K562 (cell line): ENCODE data around the gene RHBDF2. TPM values are rescaled to one million over a fixed set of nuclear protein-coding genes. Genes with fewer than 3 reads are reported as not detected.
"Not testable (repeated sequence)": the region's sequence is repeated elsewhere in the genome, so short reads cannot be mapped to it uniquely, and the experiment has no call there.

Experiments
- ATAC-seq: fragments of 200-7000 bp; cut with Tn5 transposase; 3 replicates; pipeline ENCODE4 v1.9.1; 2020; ENCODE audit warnings: moderate library complexity
- BruUV-seq: library from RNA; stranded (reverse); fragments of 400-500 nt; replicated peaks from 2 replicates; lab custom pipeline; 2021; lab: Mats Ljungman, UMichigan
- CTCF ChIA-PET: fragments of 300-600 bp; formaldehyde crosslinking; extraction: SDS; loops from one replicate; lab custom pipeline; 2021; ENCODE audit warnings: low intra/inter-chr PET ratio; lab: Yijun Ruan, JAX
- POLR2A ChIA-PET: fragments of 300-600, 350-650 bp; sonication (Branson Sonifier 250); formaldehyde crosslinking; extraction: SDS; loops from one replicate; lab custom pipeline; 2021; ENCODE audit warnings: antibody characterized with exemption, inconsistent platforms; lab: Yijun Ruan, JAX
- DNase-seq, 4 experiments: peaks; one replicate each; pipeline versions ENCODE4 v3.0.0 to v3.0.0-alpha.2; 2011 to 2018; ENCODE audit warnings: low spot score in 3 of 4, mixed read lengths in 3 of 4; ENCODE audit errors: extremely low read depth in 1 of 4
- FAIRE-seq: peaks from 2 replicates; lab custom pipeline; 2011; peaks lifted over from hg19 to GRCh38; lab: Jason Lieb, UNC
- H2AFZ ChIP-seq: 2 replicates; pipeline ENCODE4 v1.6.0; 2011; ENCODE audit warnings: low read depth, low read length, control low read depth, inconsistent platforms
- H3K27ac ChIP-seq: fragments of 200-600 bp; 3 replicates; pipeline ENCODE4 v1.8.0; 2011; ENCODE audit warnings: low read depth, mild to moderate bottlenecking, control low read depth, inconsistent platforms, low read length, moderate library complexity, mixed read lengths; ENCODE audit errors: extremely low read depth
- H3K27me3 ChIP-seq, 2 experiments: fragments of 300-600 bp in 1 of 2; 2 replicates in 1 of 2; 3 replicates in 1 of 2; pipeline versions ENCODE4 v1.6.0 to v1.8.0; 2011; ENCODE audit warnings: inconsistent platforms in 2 of 2, low read length in 2 of 2, mild to moderate bottlenecking in 1 of 2, mixed read lengths in 1 of 2, moderate library complexity in 1 of 2; ENCODE audit not compliant: control insufficient read depth in 2 of 2, insufficient read depth in 2 of 2
- H3K36me3 ChIP-seq: fragments of 300-600 bp; 3 replicates; pipeline ENCODE4 v1.8.0; 2011; ENCODE audit warnings: mild to moderate bottlenecking, low read length, inconsistent platforms; ENCODE audit not compliant: control insufficient read depth, insufficient read depth
- H3K4me1 ChIP-seq, 2 experiments: fragments of 200-600 bp in 1 of 2; replicated peaks in 1 of 2; 2 replicates in 1 of 2; 3 replicates in 1 of 2; pipeline versions ENCODE4 v1.5.1 to v1.8.0; 2011; ENCODE audit warnings: inconsistent platforms in 2 of 2, low read length in 2 of 2, mild to moderate bottlenecking in 1 of 2, mixed read lengths in 1 of 2, moderate library complexity in 1 of 2; ENCODE audit not compliant: control insufficient read depth in 2 of 2, insufficient read depth in 2 of 2
- H3K4me2 ChIP-seq: 2 replicates; pipeline ENCODE4 v1.6.1; 2011; ENCODE audit warnings: low read length, control low read depth, inconsistent platforms, mixed read lengths; ENCODE audit not compliant: insufficient read depth
- H3K4me3 ChIP-seq: fragments of 200-600 bp; sonication (generic), shearing (Covaris generic); 2 replicates; pipeline ENCODE4 v1.5.1; 2016; ENCODE audit warnings: control low read depth, inconsistent platforms
- H3K79me2 ChIP-seq: fragments of 200-600 bp; 3 replicates; pipeline ENCODE4 v1.8.0; 2011; ENCODE audit warnings: low read length, inconsistent platforms; ENCODE audit not compliant: control insufficient read depth, insufficient read depth
- H3K9ac ChIP-seq, 2 experiments: 2 replicates each; pipeline versions ENCODE4 v1.6.0 to v1.6.1; 2011; ENCODE audit warnings: low read depth in 2 of 2, low read length in 2 of 2, control low read depth in 1 of 2, inconsistent platforms in 1 of 2, mild to moderate bottlenecking in 1 of 2, mixed read lengths in 1 of 2; ENCODE audit not compliant: insufficient read depth in 1 of 2
- H3K9me1 ChIP-seq: one replicate; pipeline ENCODE4 v1.6.0; 2011; ENCODE audit warnings: inconsistent platforms, mild to moderate bottlenecking, low read length, moderate library complexity; ENCODE audit not compliant: control insufficient read depth, insufficient read depth
- H3K9me3 ChIP-seq: replicated peaks from 2 replicates; pipeline ENCODE4 v1.5.1; 2011; ENCODE audit warnings: low read depth, low read length, inconsistent platforms; ENCODE audit not compliant: control insufficient read depth, insufficient read depth
- H4K20me1 ChIP-seq: replicated peaks from 2 replicates; pipeline ENCODE4 v1.6.1; 2011; ENCODE audit warnings: low read length, inconsistent platforms, mixed read lengths; ENCODE audit not compliant: control insufficient read depth, insufficient read depth
- ZNF121 ChIP-seq: sonication (generic); formaldehyde crosslinking; conservative IDR thresholded peaks from 2 replicates; pipeline ENCODE4 v1.8.0; 2022; ENCODE audit warnings: missing genetic modification reagents
- WGBS: fragments of 100-300 bp; shearing (Covaris generic); methylation state at CpG from one replicate; pipeline ENCODE4 v1.1.6; 2016; ENCODE audit warnings: low coverage, mixed read lengths; ENCODE audit not compliant: insufficient coverage; ENCODE audit errors: missing lambda C conversion rate; 5-methylcytosine and 5-hydroxymethylcytosine counted together
- in situ Hi-C: fragments of 300-500 bp; cut with MboI; formaldehyde crosslinking; loops from 4 replicates; pipeline ENCODE4 v1.15.0; 2018; ENCODE audit warnings: inconsistent platforms, mixed read lengths
- intact Hi-C: fragments of 100-400 bp; cut with micrococcal nuclease; formaldehyde crosslinking; loops from 2 replicates; pipeline ENCODE4 v1.14.2; 2022
- polyA plus RNA-seq, 8 experiments: library from polyadenylated mRNA; depleted of rRNA in 4 of 8; stranded (reverse) in 5 of 8; unstranded in 3 of 8; fragments of >200 nt; fragmentation: Nextera tagmentation in 2 of 8; fragmentation: Illumina TruSeq in 1 of 8; extraction: Ambion mirVana in 2 of 8; extraction: Trizol in 1 of 8; gene quantifications; 2 replicates each; pipeline versions ENCODE4 v1.2.1 to v1.2.3, GENCODE V29; 2011 to 2014; ENCODE audit warnings: inconsistent platforms in 1 of 8, missing spikeins in 1 of 8
- total RNA-seq, 7 experiments: library from RNA; depleted of rRNA in 6 of 7; stranded (reverse); fragments of >200 nt in 6 of 7; fragmentation: Illumina TruSeq in 2 of 7; extraction: Trizol in 2 of 7; gene quantifications; 2 replicates each; pipeline versions ENCODE4 v1.2.1 to v1.2.3, GENCODE V29; 2011 to 2021; ENCODE audit warnings: low replicate concordance in 1 of 7

The RHBDF2 gene
- total and polyA plus RNA-seq, 9 of the 15 experiments (the other 6 are each of a cell fraction or from before 2014, with no cell fraction given): 0.04 to 2.8 (median 1.1) TPM

DNA sequence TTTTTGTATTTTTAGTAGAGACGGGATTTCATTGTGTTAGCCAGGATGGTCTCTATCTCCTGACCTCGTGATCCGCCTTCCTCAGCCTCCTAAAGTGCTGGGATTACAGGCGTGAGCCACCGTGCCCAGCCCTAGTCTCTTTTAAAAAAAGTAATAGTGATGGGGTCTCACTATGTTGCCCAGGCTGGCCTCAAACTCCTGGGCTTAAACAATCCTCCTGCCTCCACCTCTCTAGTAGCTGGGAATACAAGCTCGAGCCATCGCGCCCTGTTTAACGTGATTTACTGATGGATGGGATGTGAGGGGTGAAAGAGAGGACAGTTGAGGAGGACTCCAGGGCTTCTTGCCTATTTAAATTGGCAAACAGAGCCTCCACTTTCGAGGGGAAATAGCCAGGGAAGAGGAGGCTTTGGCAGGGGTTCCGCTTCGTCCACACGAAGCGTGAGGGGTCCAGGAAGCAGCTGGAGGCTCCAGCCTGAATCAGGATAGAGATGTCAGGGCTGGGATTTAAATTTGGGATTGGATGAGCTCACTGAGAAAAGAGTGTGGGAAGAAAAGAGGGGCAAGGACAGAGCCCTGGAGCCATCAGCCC is 7.3 kb upstream of the RHBDF2 start:
- ChIA-PET CTCF (interaction anchor here (1.1 to 5.2 kb wide), 2 partner anchors 43 to 47 kb away, joined by 4 to 100 read pairs; partner anchors contain the start of gene AANAT), POLR2A (interaction anchor here (0.5 to 1.7 kb wide), 10 partner anchors 20 to 568 kb away, joined by 3 to 8 read pairs (median 4); partner anchors contain the start of gene SRSF2)
- H3K27ac ChIP-seq, H4K20me1 ChIP-seq, H3K36me3 ChIP-seq, H3K4me3 ChIP-seq, H3K9ac ChIP-seq, H2AFZ ChIP-seq, H3K9me1 ChIP-seq, DNase-seq, H3K9me3 ChIP-seq, BruUV-seq, H3K4me2 ChIP-seq, FAIRE-seq, ATAC-seq, H3K27me3 ChIP-seq, H3K79me2 ChIP-seq: not testable (repeated sequence)
- peaks cover 10 to 13% of the 10 kb centered on the region in 2 experiments; a peak in 4 of 5 replicates for H3K4me1 ChIP-seq
- TF ChIP-seq ZNF121: 0 out of 2 replicates have a peak, but pooled peaks have one; percentile 35
- in situ Hi-C loops: loop anchor here (5.0 kb wide), 3 partner anchors 41 to 206 kb away; partner anchors contain the start of gene AANAT
- 45% methylated on average over 14 of the region's 14 CpGs for WGBS
- intact Hi-C loops: loop anchor here (5.0 kb wide), 2 partner anchors 39 to 206 kb away; no protein-coding TSS in a partner anchor
